GM23338 (cell line): ENCODE results near the gene ACTL6A. TPM values are rescaled to one million over a fixed set of nuclear protein-coding genes. Genes with fewer than 3 reads are reported as not detected.

ENCODE experiments used
- ATAC-seq: fragments of 200-7000 bp; cut with Tn5 transposase; 3 replicates; pipeline ENCODE4 v1.9.1; 2020
- DNase-seq: peaks from one replicate; pipeline ENCODE4 v3.0.0-alpha.2; 2015; ENCODE audit warnings: low spot score
- H2AFZ ChIP-seq: fragments of 200-600 bp; sonication (generic); 2 replicates; pipeline ENCODE4 v1.8.0; 2016; ENCODE audit warnings: antibody characterized with exemption, mild to moderate bottlenecking, moderate library complexity
- H3F3A ChIP-seq: fragments of 200-600 bp; sonication (generic); replicated peaks from 2 replicates; pipeline ENCODE4 v1.8.0; 2017; ENCODE audit warnings: antibody characterized with exemption, mixed run types, low read depth
- H3K27ac ChIP-seq: fragments of 200-600 bp; sonication (generic); 2 replicates; pipeline ENCODE4 v1.6.1; 2016; ENCODE audit warnings: low read depth
- H3K27me3 ChIP-seq: fragments of 200-600 bp; sonication (generic); 2 replicates; pipeline ENCODE4 v1.8.0; 2016; ENCODE audit warnings: mild to moderate bottlenecking, mixed run types, moderate library complexity; ENCODE audit not compliant: insufficient read depth
- H3K36me3 ChIP-seq: fragments of 200-600 bp; sonication (generic); 2 replicates; pipeline ENCODE4 v1.8.0; 2016; ENCODE audit warnings: mild to moderate bottlenecking; ENCODE audit not compliant: insufficient read depth
- H3K4me1 ChIP-seq: fragments of 200-600 bp; sonication (generic); 2 replicates; pipeline ENCODE4 v1.8.0; 2016; ENCODE audit warnings: mild to moderate bottlenecking, moderate library complexity; ENCODE audit not compliant: insufficient read depth
- H3K4me2 ChIP-seq: fragments of 200-600 bp; sonication (generic); 2 replicates; pipeline ENCODE4 v1.7.1; 2017; ENCODE audit warnings: mixed run types
- H3K4me3 ChIP-seq: fragments of 200-600 bp; sonication (generic); 2 replicates; pipeline ENCODE4 v1.6.1; 2016; ENCODE audit warnings: mixed run types
- H3K79me2 ChIP-seq: fragments of 200-600 bp; sonication (generic); replicated peaks from 2 replicates; pipeline ENCODE4 v1.8.0; 2017; ENCODE audit warnings: mild to moderate bottlenecking; ENCODE audit not compliant: insufficient read depth
- H3K9me2 ChIP-seq: fragments of 200-600 bp; sonication (generic); 2 replicates; pipeline ENCODE4 v1.8.0; 2017; ENCODE audit not compliant: insufficient read depth
- H4K20me1 ChIP-seq: fragments of 200-600 bp; sonication (generic); replicated peaks from 2 replicates; pipeline ENCODE4 v1.8.0; 2017; ENCODE audit warnings: mild to moderate bottlenecking; ENCODE audit not compliant: insufficient read depth
- H3K27ac Mint-ChIP-seq: 2 replicates; pipeline ENCODE4 v1.8.0; 2020; ENCODE audit warnings: inconsistent platforms, mild to moderate bottlenecking, moderate library complexity, mixed read lengths
- H3K27me3 Mint-ChIP-seq: 3 replicates; pipeline ENCODE4 v1.8.0; 2022; ENCODE audit warnings: low read depth, mild to moderate bottlenecking, moderate library complexity, mixed read lengths, inconsistent platforms; ENCODE audit not compliant: insufficient read depth, poor library complexity
- H3K36me3 Mint-ChIP-seq: 3 replicates; pipeline ENCODE4 v1.8.0; 2021; ENCODE audit warnings: low read depth, mild to moderate bottlenecking, inconsistent platforms, moderate library complexity, mixed read lengths
- H3K4me1 Mint-ChIP-seq: 3 replicates; pipeline ENCODE4 v1.8.0; 2020; ENCODE audit warnings: mild to moderate bottlenecking, inconsistent platforms, mixed read lengths
- H3K4me3 Mint-ChIP-seq: 3 replicates; pipeline ENCODE4 v1.8.0; 2021; ENCODE audit warnings: moderate library complexity, mild to moderate bottlenecking, inconsistent platforms, mixed read lengths
- H3K9me3 Mint-ChIP-seq: 3 replicates; pipeline ENCODE4 v1.8.0; 2020; ENCODE audit warnings: moderate library complexity, mild to moderate bottlenecking, inconsistent platforms, mixed read lengths
- CREB1 ChIP-seq: fragments of 250-450 bp; sonication (Bioruptor Pico); IDR thresholded peaks from 2 replicates; pipeline ENCODE4 v1.5.0; 2020; ENCODE audit warnings: low read depth, mild to moderate bottlenecking, moderate library complexity
- CTCF ChIP-seq, 2 experiments: fragments of 200-600 bp in 1 of 2; sonication (generic) in 1 of 2; conservative IDR thresholded peaks; 2 replicates each; pipeline versions ENCODE4 v1.5.1 to v1.6.1; 2016 to 2017; ENCODE audit warnings: antibody characterized with exemption in 2 of 2, low read depth in 2 of 2, mild to moderate bottlenecking in 2 of 2, moderate library complexity in 1 of 2
- EZH2 ChIP-seq: fragments of 200-600 bp; sonication (generic); IDR thresholded peaks from one replicate; pipeline ENCODE4 v1.8.0; 2017; ENCODE audit warnings: antibody characterized with exemption, mild to moderate bottlenecking, low read depth; ENCODE audit not compliant: unreplicated experiment
- EZH2phosphoT487 ChIP-seq: fragments of 200-600 bp; sonication (generic); IDR thresholded peaks from one replicate; pipeline ENCODE4 v1.8.1; 2018; ENCODE audit warnings: antibody characterized with exemption; ENCODE audit not compliant: unreplicated experiment
- JUNB ChIP-seq: IDR thresholded peaks from one replicate; pipeline ENCODE4 v1.6.1; 2016; ENCODE audit warnings: antibody characterized with exemption; ENCODE audit not compliant: unreplicated experiment
- NANOG ChIP-seq: IDR thresholded peaks from 2 replicates; pipeline ENCODE4 v1.6.1; 2016; ENCODE audit warnings: antibody characterized with exemption, borderline replicate concordance
- POLR2AphosphoS5 ChIP-seq: IDR thresholded peaks from 2 replicates; pipeline ENCODE4 v1.6.1; 2016; ENCODE audit warnings: antibody characterized with exemption, low read depth
- STAT1 ChIP-seq: IDR thresholded peaks from one replicate; pipeline ENCODE4 v1.6.1; 2016; ENCODE audit warnings: antibody characterized with exemption; ENCODE audit not compliant: unreplicated experiment
- ZNF114 ChIP-seq: fragments of 250-450 bp; sonication (Bioruptor Pico); IDR thresholded peaks from 2 replicates; pipeline ENCODE4 v1.5.0; 2020; ENCODE audit warnings: mild to moderate bottlenecking, moderate library complexity
- ZNF331 ChIP-seq: fragments of 250-450 bp; sonication (Bioruptor Pico); IDR thresholded peaks from 2 replicates; pipeline ENCODE4 v1.5.0; 2020; ENCODE audit warnings: low read depth, mild to moderate bottlenecking, moderate library complexity
- polyA plus RNA-seq: library from polyadenylated mRNA; unstranded; fragments of >200 nt; fragmentation: Nextera tagmentation; extraction: Ambion mirVana; gene quantifications from 2 replicates; pipeline ENCODE4 v1.2.1, GENCODE V29; 2016
- total RNA-seq: library from RNA; depleted of rRNA; stranded (reverse); fragments of >200 nt; shearing (Covaris generic); gene quantifications from 2 replicates; pipeline ENCODE4 v1.2.3, GENCODE V29; 2014
- TF ChIP-seq, protein P1 (sequence below): fragments of 250-450 bp; sonication (Bioruptor Pico); IDR thresholded peaks from 2 replicates; pipeline ENCODE4 v1.5.0; 2020; ENCODE audit warnings: mild to moderate bottlenecking, moderate library complexity
- TF ChIP-seq, protein P2 (sequence below): IDR thresholded peaks from one replicate; pipeline ENCODE4 v1.6.1; 2018; ENCODE audit warnings: antibody characterized with exemption; ENCODE audit not compliant: unreplicated experiment
- TF ChIP-seq, protein P3 (sequence below): IDR thresholded peaks from 2 replicates; pipeline ENCODE4 v1.6.1; 2016; ENCODE audit warnings: antibody characterized with exemption

The ACTL6A gene
- total and polyA plus RNA-seq, 2 experiments from 2014 or later = 117 to 125 TPM

- no peak for TF ChIP-seq EZH2phosphoT487
- TF ChIP-seq CTCF (conservative IDR thresholded peaks at IDR 0.05; ENCODE audit: low read depth in 2 of 2) = no peak
- TF ChIP-seq STAT1 = no peak
- TF ChIP-seq ZNF331 (CRISPR knock-in tag) = no peak
- TF ChIP-seq, protein P1, sequence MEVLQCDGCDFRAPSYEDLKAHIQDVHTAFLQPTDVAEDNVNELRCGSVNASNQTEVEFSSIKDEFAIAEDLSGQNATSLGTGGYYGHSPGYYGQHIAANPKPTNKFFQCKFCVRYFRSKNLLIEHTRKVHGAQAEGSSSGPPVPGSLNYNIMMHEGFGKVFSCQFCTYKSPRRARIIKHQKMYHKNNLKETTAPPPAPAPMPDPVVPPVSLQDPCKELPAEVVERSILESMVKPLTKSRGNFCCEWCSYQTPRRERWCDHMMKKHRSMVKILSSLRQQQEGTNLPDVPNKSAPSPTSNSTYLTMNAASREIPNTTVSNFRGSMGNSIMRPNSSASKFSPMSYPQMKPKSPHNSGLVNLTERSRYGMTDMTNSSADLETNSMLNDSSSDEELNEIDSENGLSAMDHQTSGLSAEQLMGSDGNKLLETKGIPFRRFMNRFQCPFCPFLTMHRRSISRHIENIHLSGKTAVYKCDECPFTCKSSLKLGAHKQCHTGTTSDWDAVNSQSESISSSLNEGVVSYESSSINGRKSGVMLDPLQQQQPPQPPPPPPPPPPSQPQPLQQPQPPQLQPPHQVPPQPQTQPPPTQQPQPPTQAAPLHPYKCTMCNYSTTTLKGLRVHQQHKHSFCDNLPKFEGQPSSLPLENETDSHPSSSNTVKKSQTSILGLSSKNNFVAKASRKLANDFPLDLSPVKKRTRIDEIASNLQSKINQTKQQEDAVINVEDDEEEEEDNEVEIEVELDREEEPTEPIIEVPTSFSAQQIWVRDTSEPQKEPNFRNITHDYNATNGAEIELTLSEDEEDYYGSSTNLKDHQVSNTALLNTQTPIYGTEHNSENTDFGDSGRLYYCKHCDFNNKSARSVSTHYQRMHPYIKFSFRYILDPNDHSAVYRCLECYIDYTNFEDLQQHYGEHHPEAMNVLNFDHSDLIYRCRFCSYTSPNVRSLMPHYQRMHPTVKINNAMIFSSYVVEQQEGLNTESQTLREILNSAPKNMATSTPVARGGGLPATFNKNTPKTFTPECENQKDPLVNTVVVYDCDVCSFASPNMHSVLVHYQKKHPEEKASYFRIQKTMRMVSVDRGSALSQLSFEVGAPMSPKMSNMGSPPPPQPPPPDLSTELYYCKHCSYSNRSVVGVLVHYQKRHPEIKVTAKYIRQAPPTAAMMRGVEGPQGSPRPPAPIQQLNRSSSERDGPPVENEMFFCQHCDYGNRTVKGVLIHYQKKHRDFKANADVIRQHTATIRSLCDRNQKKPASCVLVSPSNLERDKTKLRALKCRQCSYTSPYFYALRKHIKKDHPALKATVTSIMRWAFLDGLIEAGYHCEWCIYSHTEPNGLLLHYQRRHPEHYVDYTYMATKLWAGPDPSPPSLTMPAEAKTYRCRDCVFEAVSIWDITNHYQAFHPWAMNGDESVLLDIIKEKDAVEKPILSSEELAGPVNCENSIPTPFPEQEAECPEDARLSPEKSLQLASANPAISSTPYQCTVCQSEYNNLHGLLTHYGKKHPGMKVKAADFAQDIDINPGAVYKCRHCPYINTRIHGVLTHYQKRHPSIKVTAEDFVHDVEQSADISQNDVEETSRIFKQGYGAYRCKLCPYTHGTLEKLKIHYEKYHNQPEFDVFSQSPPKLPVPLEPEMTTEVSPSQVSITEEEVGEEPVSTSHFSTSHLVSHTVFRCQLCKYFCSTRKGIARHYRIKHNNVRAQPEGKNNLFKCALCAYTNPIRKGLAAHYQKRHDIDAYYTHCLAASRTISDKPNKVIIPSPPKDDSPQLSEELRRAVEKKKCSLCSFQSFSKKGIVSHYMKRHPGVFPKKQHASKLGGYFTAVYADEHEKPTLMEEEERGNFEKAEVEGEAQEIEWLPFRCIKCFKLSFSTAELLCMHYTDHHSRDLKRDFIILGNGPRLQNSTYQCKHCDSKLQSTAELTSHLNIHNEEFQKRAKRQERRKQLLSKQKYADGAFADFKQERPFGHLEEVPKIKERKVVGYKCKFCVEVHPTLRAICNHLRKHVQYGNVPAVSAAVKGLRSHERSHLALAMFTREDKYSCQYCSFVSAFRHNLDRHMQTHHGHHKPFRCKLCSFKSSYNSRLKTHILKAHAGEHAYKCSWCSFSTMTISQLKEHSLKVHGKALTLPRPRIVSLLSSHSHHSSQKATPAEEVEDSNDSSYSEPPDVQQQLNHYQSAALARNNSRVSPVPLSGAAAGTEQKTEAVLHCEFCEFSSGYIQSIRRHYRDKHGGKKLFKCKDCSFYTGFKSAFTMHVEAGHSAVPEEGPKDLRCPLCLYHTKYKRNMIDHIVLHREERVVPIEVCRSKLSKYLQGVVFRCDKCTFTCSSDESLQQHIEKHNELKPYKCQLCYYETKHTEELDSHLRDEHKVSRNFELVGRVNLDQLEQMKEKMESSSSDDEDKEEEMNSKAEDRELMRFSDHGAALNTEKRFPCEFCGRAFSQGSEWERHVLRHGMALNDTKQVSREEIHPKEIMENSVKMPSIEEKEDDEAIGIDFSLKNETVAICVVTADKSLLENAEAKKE = no peak
- TF ChIP-seq EZH2 = no peak
- TF ChIP-seq JUNB = no peak
- no peak for TF ChIP-seq CREB1 (CRISPR knock-in tag)
- no peak for TF ChIP-seq POLR2AphosphoS5
- TF ChIP-seq ZNF114 = no peak
- TF ChIP-seq NANOG = no peak
- TF ChIP-seq, protein P2, sequence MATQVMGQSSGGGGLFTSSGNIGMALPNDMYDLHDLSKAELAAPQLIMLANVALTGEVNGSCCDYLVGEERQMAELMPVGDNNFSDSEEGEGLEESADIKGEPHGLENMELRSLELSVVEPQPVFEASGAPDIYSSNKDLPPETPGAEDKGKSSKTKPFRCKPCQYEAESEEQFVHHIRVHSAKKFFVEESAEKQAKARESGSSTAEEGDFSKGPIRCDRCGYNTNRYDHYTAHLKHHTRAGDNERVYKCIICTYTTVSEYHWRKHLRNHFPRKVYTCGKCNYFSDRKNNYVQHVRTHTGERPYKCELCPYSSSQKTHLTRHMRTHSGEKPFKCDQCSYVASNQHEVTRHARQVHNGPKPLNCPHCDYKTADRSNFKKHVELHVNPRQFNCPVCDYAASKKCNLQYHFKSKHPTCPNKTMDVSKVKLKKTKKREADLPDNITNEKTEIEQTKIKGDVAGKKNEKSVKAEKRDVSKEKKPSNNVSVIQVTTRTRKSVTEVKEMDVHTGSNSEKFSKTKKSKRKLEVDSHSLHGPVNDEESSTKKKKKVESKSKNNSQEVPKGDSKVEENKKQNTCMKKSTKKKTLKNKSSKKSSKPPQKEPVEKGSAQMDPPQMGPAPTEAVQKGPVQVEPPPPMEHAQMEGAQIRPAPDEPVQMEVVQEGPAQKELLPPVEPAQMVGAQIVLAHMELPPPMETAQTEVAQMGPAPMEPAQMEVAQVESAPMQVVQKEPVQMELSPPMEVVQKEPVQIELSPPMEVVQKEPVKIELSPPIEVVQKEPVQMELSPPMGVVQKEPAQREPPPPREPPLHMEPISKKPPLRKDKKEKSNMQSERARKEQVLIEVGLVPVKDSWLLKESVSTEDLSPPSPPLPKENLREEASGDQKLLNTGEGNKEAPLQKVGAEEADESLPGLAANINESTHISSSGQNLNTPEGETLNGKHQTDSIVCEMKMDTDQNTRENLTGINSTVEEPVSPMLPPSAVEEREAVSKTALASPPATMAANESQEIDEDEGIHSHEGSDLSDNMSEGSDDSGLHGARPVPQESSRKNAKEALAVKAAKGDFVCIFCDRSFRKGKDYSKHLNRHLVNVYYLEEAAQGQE = no peak
- TF ChIP-seq, protein P3, sequence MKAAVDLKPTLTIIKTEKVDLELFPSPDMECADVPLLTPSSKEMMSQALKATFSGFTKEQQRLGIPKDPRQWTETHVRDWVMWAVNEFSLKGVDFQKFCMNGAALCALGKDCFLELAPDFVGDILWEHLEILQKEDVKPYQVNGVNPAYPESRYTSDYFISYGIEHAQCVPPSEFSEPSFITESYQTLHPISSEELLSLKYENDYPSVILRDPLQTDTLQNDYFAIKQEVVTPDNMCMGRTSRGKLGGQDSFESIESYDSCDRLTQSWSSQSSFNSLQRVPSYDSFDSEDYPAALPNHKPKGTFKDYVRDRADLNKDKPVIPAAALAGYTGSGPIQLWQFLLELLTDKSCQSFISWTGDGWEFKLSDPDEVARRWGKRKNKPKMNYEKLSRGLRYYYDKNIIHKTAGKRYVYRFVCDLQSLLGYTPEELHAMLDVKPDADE = no peak
- Histone ChIP-seq H3K27me3 (no peaks in the 10 kb centered on the region), H3F3A (no peaks in the 10 kb centered on the region), H3K27ac (no peak overlapping the region), H3K79me2 (no peaks in the 10 kb centered on the region), H3K4me1 (no peaks in the 10 kb centered on the region), H3K36me3 (no peaks in the 10 kb centered on the region), H3K4me2 (no peak overlapping the region), H3K4me3 (no peak overlapping the region), H3K9me2 (no peaks in the 10 kb centered on the region), H4K20me1 (no peaks in the 10 kb centered on the region), H2AFZ (peak overlapping the region; percentile 32; the same call in 1 of the 2 replicates)
- H3K4me3 Mint-ChIP-seq = no peak overlapping the region
- H3K36me3 Mint-ChIP-seq = no peaks in the 10 kb centered on the region
- H3K27ac Mint-ChIP-seq = no peak overlapping the region
- peaks cover 1% of the 10 kb centered on the region for H3K27me3 Mint-ChIP-seq
- ATAC-seq (no peak), DNase-seq (no peak)
- H3K9me3 Mint-ChIP-seq = no peaks in the 10 kb centered on the region
- peaks cover 5% of the 10 kb centered on the region; the same call in 1 of the 3 replicates for H3K4me1 Mint-ChIP-seq
These were observed 11.2 kb upstream of the ACTL6A start for GRCh38 chr3:179551349-179552105.
